Breast epithelium (tissue), 4 donors: ENCODE data around the gene CPEB1. TPM values are rescaled to one million over a fixed set of nuclear protein-coding genes. Genes with fewer than 3 reads are reported as not detected.
"Not testable (repeated sequence)": the region's sequence is repeated elsewhere in the genome, so short reads cannot be mapped to it uniquely, and the experiment has no call there.

ENCODE experiments used
- DNase-seq, 2 donors: peaks; one replicate each; pipeline ENCODE4 v3.0.0-alpha.2; 2019; ENCODE audit warnings: low spot score in 2 of 2
- H3K27ac ChIP-seq, 2 donors: fragments of 200-600 bp; sonication (generic) in 1 of 2; one replicate each; pipeline ENCODE4 v1.5.1; 2016 to 2019; ENCODE audit warnings: mild to moderate bottlenecking in 1 of 2
- H3K27me3 ChIP-seq, 2 donors: fragments of 200-600 bp; sonication (generic) in 1 of 2; one replicate each; pipeline versions ENCODE4 v1.5.1 to v1.6.0; 2017 to 2019; ENCODE audit warnings: control low read depth in 1 of 2, mild to moderate bottlenecking in 1 of 2
- H3K36me3 ChIP-seq: fragments of 200-600 bp; one replicate; pipeline ENCODE4 v1.5.1; 2019
- H3K4me1 ChIP-seq, 2 donors: fragments of 200-600 bp; sonication (generic); one replicate each; pipeline ENCODE4 v1.5.1; 2016 to 2019; ENCODE audit warnings: control low read depth in 1 of 2
- H3K4me3 ChIP-seq, 3 donors: fragments of 200-600 bp; sonication (generic); 1 replicate in 2 of 3; 2 replicates in 1 of 3; pipeline ENCODE4 v1.5.1; 2016 to 2019; ENCODE audit warnings: mild to moderate bottlenecking in 3 of 3, moderate library complexity in 2 of 3
- H3K9me3 ChIP-seq, 2 donors: fragments of 200-600 bp; sonication (generic) in 1 of 2; one replicate each; pipeline ENCODE4 v1.5.1; 2016 to 2019; ENCODE audit warnings: control low read depth in 1 of 2
- POLR2A ChIP-seq: fragments of 450-650 bp; IDR thresholded peaks from one replicate; pipeline ENCODE4 v1.6.1; 2016; ENCODE audit warnings: antibody characterized with exemption, mild to moderate bottlenecking, moderate library complexity
- POLR2AphosphoS5 ChIP-seq, 3 donors: sonication (generic); formaldehyde crosslinking; IDR thresholded peaks; one replicate each; pipeline ENCODE4 v1.6.1; 2017; ENCODE audit warnings: antibody characterized with exemption in 3 of 3
- intact Hi-C: fragments of 100-400 bp; cut with DNase I; formaldehyde crosslinking; loops from one replicate; pipeline ENCODE4 v1.15.1; 2023; ENCODE audit warnings: low total_unique reads
- total RNA-seq, 3 donors: library from RNA; depleted of rRNA; stranded (reverse); fragments of >200 nt; gene quantifications; one replicate each; pipeline ENCODE4 v1.1.0, GENCODE V29; 2016
- TF ChIP-seq, protein P1 (sequence below), 3 donors: fragments of 450-650 bp; IDR thresholded peaks; one replicate each; pipeline ENCODE4 v1.5.1; 2016 to 2017; ENCODE audit warnings: antibody characterized with exemption in 3 of 3, mild to moderate bottlenecking in 3 of 3, moderate library complexity in 3 of 3

CPEB1 gene
- total RNA-seq, 3 donors from 2014 or later: 2.2 to 6.9 (median 4.6) TPM

DNA sequence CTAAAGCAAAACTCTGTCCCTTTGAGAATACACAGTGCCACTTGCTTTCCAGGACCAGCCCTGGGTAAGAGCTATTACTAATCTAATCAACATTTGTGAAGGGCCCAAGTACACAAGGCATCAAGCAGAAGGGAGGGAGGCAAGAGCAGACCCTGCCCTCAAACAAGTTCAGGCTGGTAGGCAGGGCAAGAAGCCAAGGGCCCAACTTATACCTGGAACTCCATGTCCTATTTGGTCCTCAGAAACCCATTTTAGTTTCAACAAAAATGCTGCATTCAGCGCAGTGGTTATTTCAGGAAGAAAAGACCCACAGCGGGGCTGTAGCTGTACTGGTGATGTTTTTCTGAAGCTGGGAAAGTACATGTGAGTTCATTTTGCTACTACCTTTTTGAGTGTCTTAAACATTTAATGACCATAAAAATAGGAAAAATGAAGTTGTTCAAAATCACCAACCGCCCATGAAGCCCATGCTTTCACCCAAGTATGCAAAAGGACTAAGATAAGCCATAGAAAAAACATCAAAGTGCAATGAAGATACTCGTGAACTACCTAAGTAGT, 109.7 kb downstream of the CPEB1 start:
- peak overlapping the region in 1 of 2 donors; percentile 0 for H3K27ac ChIP-seq
- H3K4me3 ChIP-seq: no peak overlapping the region
- H3K27me3 ChIP-seq: no peaks in the 10 kb centered on the region
- H3K9me3 ChIP-seq: no peaks in the 10 kb centered on the region
- no peaks in the 10 kb centered on the region for H3K36me3 ChIP-seq
- peaks cover 0 to 16% of the 10 kb centered on the region in 2 donors for H3K4me1 ChIP-seq
- no peak for DNase-seq
- intact Hi-C loops: no loop called here
- TF ChIP-seq, protein P1, sequence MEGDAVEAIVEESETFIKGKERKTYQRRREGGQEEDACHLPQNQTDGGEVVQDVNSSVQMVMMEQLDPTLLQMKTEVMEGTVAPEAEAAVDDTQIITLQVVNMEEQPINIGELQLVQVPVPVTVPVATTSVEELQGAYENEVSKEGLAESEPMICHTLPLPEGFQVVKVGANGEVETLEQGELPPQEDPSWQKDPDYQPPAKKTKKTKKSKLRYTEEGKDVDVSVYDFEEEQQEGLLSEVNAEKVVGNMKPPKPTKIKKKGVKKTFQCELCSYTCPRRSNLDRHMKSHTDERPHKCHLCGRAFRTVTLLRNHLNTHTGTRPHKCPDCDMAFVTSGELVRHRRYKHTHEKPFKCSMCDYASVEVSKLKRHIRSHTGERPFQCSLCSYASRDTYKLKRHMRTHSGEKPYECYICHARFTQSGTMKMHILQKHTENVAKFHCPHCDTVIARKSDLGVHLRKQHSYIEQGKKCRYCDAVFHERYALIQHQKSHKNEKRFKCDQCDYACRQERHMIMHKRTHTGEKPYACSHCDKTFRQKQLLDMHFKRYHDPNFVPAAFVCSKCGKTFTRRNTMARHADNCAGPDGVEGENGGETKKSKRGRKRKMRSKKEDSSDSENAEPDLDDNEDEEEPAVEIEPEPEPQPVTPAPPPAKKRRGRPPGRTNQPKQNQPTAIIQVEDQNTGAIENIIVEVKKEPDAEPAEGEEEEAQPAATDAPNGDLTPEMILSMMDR (IDR thresholded peaks at IDR 0.05): no peak
- TF ChIP-seq POLR2AphosphoS5 (IDR thresholded peaks at IDR 0.05) (no peak), POLR2A (no peak)

GRCh38 chr15:82536409-82537350, 110.5 kb downstream of the CPEB1 start:
- no peaks in the 10 kb centered on the region for H3K36me3 ChIP-seq
- H3K9me3 ChIP-seq: no peaks in the 10 kb centered on the region
- H3K27ac ChIP-seq: peak overlapping the region in 1 of 2 donors; percentile 64
- peaks cover 0 to 16% of the 10 kb centered on the region in 2 donors for H3K4me1 ChIP-seq
- intact Hi-C loops: no loop called here
- TF ChIP-seq, protein P1 (IDR thresholded peaks at IDR 0.05): no peak
- TF ChIP-seq POLR2AphosphoS5 (IDR thresholded peaks at IDR 0.05) (no peak), POLR2A (no peak)
- no peaks in the 10 kb centered on the region for H3K27me3 ChIP-seq
- H3K4me3 ChIP-seq: no peak overlapping the region
- peak in 1 of 2 donors; percentile 16 for DNase-seq

GRCh38 chr15:82535566-82536408, 111.4 kb downstream of the CPEB1 start:
- H3K36me3 ChIP-seq: no peaks in the 10 kb centered on the region
- no peak overlapping the region for H3K4me3 ChIP-seq
- H3K27ac ChIP-seq: peak overlapping the region in 1 of 2 donors; percentile 64
- no peak for TF ChIP-seq POLR2A
- H3K9me3 ChIP-seq: no peaks in the 10 kb centered on the region
- H3K4me1 ChIP-seq: peaks cover 0 to 16% of the 10 kb centered on the region in 2 donors
- peak in 1 of 2 donors; percentile 10 for DNase-seq
- intact Hi-C loops: no loop called here
- H3K27me3 ChIP-seq: no peaks in the 10 kb centered on the region

- H3K27ac ChIP-seq, intact Hi-C loops, H3K27me3 ChIP-seq, H3K4me3 ChIP-seq, H3K9me3 ChIP-seq, H3K36me3 ChIP-seq: not testable (repeated sequence)
- peak in 1 of 2 donors; percentile 8 for DNase-seq
- H3K4me1 ChIP-seq: peaks cover 0 to 16% of the 10 kb centered on the region in 2 donors
Observed at GRCh38 chr15:82535151-82535550, 112.0 kb downstream of the CPEB1 start.

DNA sequence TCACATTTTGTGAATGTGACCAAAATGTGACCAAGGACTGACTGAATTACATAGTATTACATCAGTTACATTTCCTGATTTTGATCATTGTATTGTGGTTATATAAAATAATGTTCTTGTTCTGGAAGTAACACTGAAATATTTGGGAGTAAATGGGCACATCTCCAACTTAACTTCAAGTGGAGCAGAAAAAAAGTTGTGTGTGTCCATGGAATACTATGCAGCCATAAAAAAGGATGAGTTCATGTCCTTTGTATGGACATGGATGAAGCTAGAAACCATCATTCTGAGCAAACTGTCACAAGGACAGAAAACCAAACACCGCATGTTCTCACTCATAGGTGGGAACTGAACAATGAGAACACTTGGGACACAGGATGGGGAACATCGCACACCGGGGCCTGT, 112.7 kb downstream of the CPEB1 start:
- intact Hi-C loops, H3K27ac ChIP-seq, DNase-seq, H3K27me3 ChIP-seq, H3K4me3 ChIP-seq, H3K9me3 ChIP-seq, H3K36me3 ChIP-seq: not testable (repeated sequence)
- H3K4me1 ChIP-seq: peaks cover 0 to 16% of the 10 kb centered on the region in 2 donors

- H3K36me3 ChIP-seq: no peaks in the 10 kb centered on the region
- intact Hi-C loops: no loop called here
Observed at GRCh38 chr15:82533801-82534200, 113.4 kb downstream of the CPEB1 start.

More at GRCh38 chr15:82533801-82534200, 113.4 kb downstream of the CPEB1 start:
- H3K27me3 ChIP-seq: no peaks in the 10 kb centered on the region
- no peak overlapping the region for H3K4me3 ChIP-seq
- H3K4me1 ChIP-seq: peaks cover 0 to 10% of the 10 kb centered on the region in 2 donors
- H3K9me3 ChIP-seq: no peaks in the 10 kb centered on the region
- H3K27ac ChIP-seq: no peak overlapping the region
- DNase-seq: peak in 1 of 2 donors; percentile 14
- no peak for TF ChIP-seq POLR2A
- no peak for TF ChIP-seq POLR2AphosphoS5 (IDR thresholded peaks at IDR 0.05)
- TF ChIP-seq, protein P1 (IDR thresholded peaks at IDR 0.05): no peak
